Measurements from ENCODE around the gene EGLN3. TPM values are rescaled to one million over a fixed set of nuclear protein-coding genes. Genes with fewer than 3 reads are reported as not detected.

EGLN3 gene
- 0.71 and 2.9 TPM in 2 replicates for total RNA-seq

GRCh38 chr14:33950320-33951182 lies at the start of gene EGLN3:
TSS of gene EGLN3 (minus strand) at chr14:33951074. CDS start at chr14:33950752, 322 bp downstream.

Data from smooth muscle cell of bladder (primary cell).